GM12872 (cell line): Measurements from ENCODE around the gene ZNF75A.

Source experiments
- CTCF ChIP-seq: IDR thresholded peaks from 3 replicates; pipeline ENCODE4 v1.5.1; 2011; ENCODE audit warnings: low read depth, mild to moderate bottlenecking, low read length, moderate library complexity; ENCODE audit not compliant: insufficient read depth

ZNF75A gene

GRCh38 chr16:3328643-3329042 is 23.3 kb downstream of the ZNF75A start:
- TF ChIP-seq CTCF, result no peak

GRCh38 chr16:3346041-3346440 is 40.7 kb downstream of the ZNF75A start:
- no peak for TF ChIP-seq CTCF

GRCh38 chr16:3347586-3347985 is 42.3 kb downstream of the ZNF75A start:
- TF ChIP-seq CTCF, result no peak

- TF ChIP-seq CTCF, result no peak
Measured at GRCh38 chr16:3348547-3349167, 43.4 kb downstream of the ZNF75A start.

- no peak for TF ChIP-seq CTCF
Measured at GRCh38 chr16:3349175-3349574, 43.9 kb downstream of the ZNF75A start.

GRCh38 chr16:3355589-3355988 is 50.3 kb downstream of the ZNF75A start, which contains the start of gene OR2C1:
Gene OR2C1, plus strand, starts transcription at chr16:3355889. Its CDS starts 52 bp downstream, at chr16:3355941.
- no peak for TF ChIP-seq CTCF

- no peak for TF ChIP-seq CTCF
Measured at GRCh38 chr16:3356118-3356517, 50.8 kb downstream of the ZNF75A start.
